Calu3 (cell line): ENCODE data around the gene ELMO3. TPM values are rescaled to one million over a fixed set of nuclear protein-coding genes. Genes with fewer than 3 reads are reported as not detected.
A peak's percentile ranks its signal among the peaks of the same experiment; 100 is the strongest.

Experiments used
- BruUV-seq: library from RNA; stranded (reverse); fragments of 400-500 nt; replicated peaks from 2 replicates; lab custom pipeline; 2021; lab: Mats Ljungman, UMichigan
- CTCF ChIA-PET: fragments of 300-600 bp; sonication (Branson Sonifier 250); formaldehyde crosslinking; loops from one replicate; lab custom pipeline; 2022; ENCODE audit warnings: antibody characterized with exemption; lab: Charles Lee
- DNase-seq: peaks from one replicate; pipeline ENCODE4 v3.0.0; 2022
- H3K27ac Mint-ChIP-seq: one replicate; pipeline ENCODE4 v1.8.0; 2022; ENCODE audit warnings: mixed read lengths; ENCODE audit not compliant: unreplicated experiment
- H3K27me3 Mint-ChIP-seq: one replicate; pipeline ENCODE4 v1.8.0; 2022; ENCODE audit warnings: mixed read lengths; ENCODE audit not compliant: unreplicated experiment
- H3K36me3 Mint-ChIP-seq: one replicate; pipeline ENCODE4 v1.8.0; 2022; ENCODE audit warnings: mild to moderate bottlenecking, moderate library complexity, mixed read lengths; ENCODE audit not compliant: insufficient read depth, unreplicated experiment
- H3K4me1 Mint-ChIP-seq: one replicate; pipeline ENCODE4 v1.8.0; 2022; ENCODE audit warnings: mild to moderate bottlenecking, low read depth, mixed read lengths; ENCODE audit not compliant: unreplicated experiment
- H3K4me3 Mint-ChIP-seq: one replicate; pipeline ENCODE4 v1.8.0; 2022; ENCODE audit warnings: mild to moderate bottlenecking, low read depth, moderate library complexity, mixed read lengths; ENCODE audit not compliant: unreplicated experiment
- H3K9me3 Mint-ChIP-seq: one replicate; pipeline ENCODE4 v1.8.0; 2022; ENCODE audit warnings: low read depth, mixed read lengths; ENCODE audit not compliant: unreplicated experiment
- intact Hi-C: fragments of 100-400 bp; cut with micrococcal nuclease; formaldehyde crosslinking; loops from one replicate; pipeline ENCODE4 v1.10.0; 2022; ENCODE audit not compliant: unreplicated experiment
- total RNA-seq: library from RNA; stranded (reverse); gene quantifications from 2 replicates; pipeline ENCODE4 v1.2.3, GENCODE V29; 2022
- TF ChIP-seq, protein P1 (sequence below): fragments of 200-600 bp; IDR thresholded peaks from one replicate; pipeline ENCODE4 v1.8.0; 2022; ENCODE audit warnings: antibody characterized with exemption; ENCODE audit not compliant: unreplicated experiment

ELMO3 gene
- total RNA-seq, 1 experiment from 2014 or later, result 31.9 TPM

GRCh38 chr16:67179421-67180080 is 19.4 kb upstream of the ELMO3 start:
- H3K36me3 Mint-ChIP-seq, result peaks cover 25% of the 10 kb centered on the region
- no peak overlapping the region for H3K27ac Mint-ChIP-seq
- H3K27me3 Mint-ChIP-seq, result no peaks in the 10 kb centered on the region
- H3K9me3 Mint-ChIP-seq, result no peaks in the 10 kb centered on the region
- BruUV-seq, result no TSS peak
- intact Hi-C loops, result no loop called here
- H3K4me1 Mint-ChIP-seq, result peaks cover 29% of the 10 kb centered on the region
- TF ChIP-seq, protein P1, sequence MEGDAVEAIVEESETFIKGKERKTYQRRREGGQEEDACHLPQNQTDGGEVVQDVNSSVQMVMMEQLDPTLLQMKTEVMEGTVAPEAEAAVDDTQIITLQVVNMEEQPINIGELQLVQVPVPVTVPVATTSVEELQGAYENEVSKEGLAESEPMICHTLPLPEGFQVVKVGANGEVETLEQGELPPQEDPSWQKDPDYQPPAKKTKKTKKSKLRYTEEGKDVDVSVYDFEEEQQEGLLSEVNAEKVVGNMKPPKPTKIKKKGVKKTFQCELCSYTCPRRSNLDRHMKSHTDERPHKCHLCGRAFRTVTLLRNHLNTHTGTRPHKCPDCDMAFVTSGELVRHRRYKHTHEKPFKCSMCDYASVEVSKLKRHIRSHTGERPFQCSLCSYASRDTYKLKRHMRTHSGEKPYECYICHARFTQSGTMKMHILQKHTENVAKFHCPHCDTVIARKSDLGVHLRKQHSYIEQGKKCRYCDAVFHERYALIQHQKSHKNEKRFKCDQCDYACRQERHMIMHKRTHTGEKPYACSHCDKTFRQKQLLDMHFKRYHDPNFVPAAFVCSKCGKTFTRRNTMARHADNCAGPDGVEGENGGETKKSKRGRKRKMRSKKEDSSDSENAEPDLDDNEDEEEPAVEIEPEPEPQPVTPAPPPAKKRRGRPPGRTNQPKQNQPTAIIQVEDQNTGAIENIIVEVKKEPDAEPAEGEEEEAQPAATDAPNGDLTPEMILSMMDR, result no peak
- CTCF ChIA-PET, result interaction anchor here (1.4 kb wide), 1 partner anchor 23 kb away, joined by 4 read pairs; no protein-coding TSS in a partner anchor
- no peak for DNase-seq
- H3K4me3 Mint-ChIP-seq, result no peak overlapping the region

DNA sequence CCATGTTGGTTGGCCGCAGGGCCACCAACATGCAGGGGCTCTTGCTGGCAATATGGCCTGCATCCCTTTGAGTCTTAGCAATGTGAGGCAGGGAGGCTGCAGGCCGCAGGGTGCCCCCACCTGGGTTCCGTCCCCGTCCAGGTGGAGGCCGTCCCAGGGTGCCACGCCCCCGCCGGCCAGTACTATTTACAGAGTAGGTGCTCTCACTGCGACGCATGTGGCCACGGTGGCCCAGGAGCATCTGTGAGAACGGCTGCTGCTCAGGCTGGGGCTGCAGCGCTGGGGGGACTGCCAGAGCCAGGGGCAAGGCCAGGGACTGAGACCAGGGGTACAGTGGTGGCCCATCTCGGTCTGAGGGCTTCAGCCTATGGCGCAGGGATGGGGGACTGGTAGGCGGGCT is 18.8 kb upstream of the ELMO3 start:
- TF ChIP-seq, protein P1, result no peak
- H3K27me3 Mint-ChIP-seq, result peaks cover 6% of the 10 kb centered on the region
- no peak for DNase-seq
- peaks cover 33% of the 10 kb centered on the region for H3K4me1 Mint-ChIP-seq
- intact Hi-C loops, result no loop called here
- H3K9me3 Mint-ChIP-seq, result no peaks in the 10 kb centered on the region
- CTCF ChIA-PET, result no interaction called here
- H3K27ac Mint-ChIP-seq, result no peak overlapping the region
- no TSS peak for BruUV-seq
- H3K36me3 Mint-ChIP-seq, result peaks cover 24% of the 10 kb centered on the region
- no peak overlapping the region for H3K4me3 Mint-ChIP-seq

DNA sequence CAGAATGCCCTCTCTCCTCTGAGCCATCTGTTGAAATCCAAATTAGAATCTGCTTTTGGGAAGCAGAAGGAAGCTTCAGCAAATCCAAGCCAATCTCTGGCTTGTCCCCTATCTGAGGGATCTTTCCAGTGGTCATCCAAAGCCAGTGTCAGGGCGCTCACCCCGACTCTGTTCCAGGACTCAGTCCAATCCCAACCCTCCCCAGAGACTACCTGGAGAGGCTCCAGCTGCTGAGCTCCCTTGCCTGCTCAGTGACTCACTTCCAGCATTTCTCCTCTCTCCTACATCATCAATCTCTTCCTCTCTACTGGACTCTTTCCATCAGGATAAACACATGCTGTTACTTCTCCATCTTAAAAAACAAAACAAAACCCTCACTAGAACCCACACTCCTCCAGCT is 17.6 kb upstream of the ELMO3 start:
- no peak overlapping the region for H3K27ac Mint-ChIP-seq
- no peaks in the 10 kb centered on the region for H3K9me3 Mint-ChIP-seq
- H3K36me3 Mint-ChIP-seq, result peaks cover 18% of the 10 kb centered on the region
- CTCF ChIA-PET, result interaction anchor here (0.6 kb wide), 1 partner anchor 396 kb away, joined by 4 read pairs; no protein-coding TSS in a partner anchor
- intact Hi-C loops, result no loop called here
- H3K4me1 Mint-ChIP-seq, result peaks cover 30% of the 10 kb centered on the region
- no peak overlapping the region for H3K4me3 Mint-ChIP-seq
- no TSS peak for BruUV-seq
- DNase-seq, result no peak
- H3K27me3 Mint-ChIP-seq, result peaks cover 12% of the 10 kb centered on the region
- TF ChIP-seq, protein P1, result no peak

DNA sequence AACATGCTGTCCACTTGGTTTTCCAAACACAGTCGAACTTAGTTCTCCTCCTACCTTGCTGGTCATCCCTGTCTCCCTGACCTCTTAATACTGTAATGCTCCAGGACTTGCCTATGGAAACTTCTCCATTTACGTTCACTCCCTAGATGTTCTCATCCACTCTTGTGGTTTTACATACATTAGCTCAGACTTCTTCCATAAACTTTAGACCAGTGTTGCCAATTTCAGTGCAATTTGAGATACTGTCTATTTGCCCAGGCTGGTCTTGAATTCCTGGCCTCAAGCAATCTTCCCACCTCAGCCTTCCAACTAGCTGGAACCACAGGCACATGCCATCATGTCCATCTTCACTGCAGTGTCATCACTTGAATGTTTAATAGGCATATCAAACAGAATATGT is 16.6 kb upstream of the ELMO3 start:
- Mint-ChIP-seq H3K4me1 (peaks cover 26% of the 10 kb centered on the region), H3K9me3 (no peaks in the 10 kb centered on the region), H3K27ac (no peak overlapping the region), H3K36me3 (peaks cover 10% of the 10 kb centered on the region), H3K27me3 (peaks cover 12% of the 10 kb centered on the region), H3K4me3 (no peak overlapping the region)
- TF ChIP-seq, protein P1, result no peak
- CTCF ChIA-PET, result no interaction called here
- intact Hi-C loops, result no loop called here
- DNase-seq, result no peak
- BruUV-seq, result TSS peak; percentile 51
